NCI-H774 (cell line): Measurements from ENCODE around the gene RNU1-1.
"Not testable (repeated sequence)": the region's sequence is repeated elsewhere in the genome, so short reads cannot be mapped to it uniquely, and the experiment has no call there.

Experiments used
- DNase-seq: peaks from one replicate; lab custom pipeline; 2025; lab: John Stamatoyannopoulos, UW

The RNU1-1 gene

DNA sequence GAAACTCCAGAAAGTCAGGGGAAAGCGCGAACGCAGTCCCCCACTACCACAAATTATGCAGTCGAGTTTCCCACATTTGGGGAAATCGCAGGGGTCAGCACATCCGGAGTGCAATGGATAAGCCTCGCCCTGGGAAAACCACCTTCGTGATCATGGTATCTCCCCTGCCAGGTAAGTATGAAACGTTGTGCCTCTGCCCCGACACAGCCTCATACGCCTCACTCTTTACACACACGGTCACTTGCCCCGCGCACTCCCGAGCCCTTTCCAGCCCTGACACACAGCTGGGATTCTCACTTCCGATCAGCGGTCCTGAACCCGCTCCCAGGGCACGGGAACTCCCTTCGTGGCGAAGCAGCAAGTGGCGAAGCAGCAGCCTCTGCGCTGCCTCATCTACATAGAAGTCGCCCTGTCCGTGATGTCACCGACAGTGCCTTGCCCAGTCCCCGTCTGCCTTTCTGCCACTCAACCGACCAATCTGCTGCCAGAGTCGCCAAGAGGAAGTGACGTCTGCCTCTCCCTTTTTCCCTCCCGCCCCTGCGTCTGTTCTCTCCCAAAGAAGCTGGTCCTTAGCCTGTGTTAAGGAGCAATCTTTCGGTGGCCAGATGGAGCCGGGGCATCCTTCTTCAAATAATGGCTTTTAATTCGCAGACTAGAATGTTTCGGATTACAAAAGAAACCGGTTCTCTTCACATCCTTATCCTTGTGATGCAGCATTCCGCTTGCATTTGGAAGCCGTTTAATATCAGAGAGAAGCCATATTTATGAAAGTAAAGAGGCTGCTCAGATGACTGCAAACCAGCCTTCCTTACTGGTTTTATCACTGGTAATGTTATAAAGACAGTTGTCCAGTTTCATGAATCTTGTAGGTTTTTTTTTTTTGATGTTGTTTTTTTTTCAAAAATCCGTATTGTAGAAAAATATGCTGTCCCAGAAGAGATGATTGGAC lies at the start of gene RNU1-1:
TSS of gene RNU1-1 (minus strand) at position 179 of the 949 bp plus-strand sequence.
- not testable (repeated sequence) for DNase-seq

DNA sequence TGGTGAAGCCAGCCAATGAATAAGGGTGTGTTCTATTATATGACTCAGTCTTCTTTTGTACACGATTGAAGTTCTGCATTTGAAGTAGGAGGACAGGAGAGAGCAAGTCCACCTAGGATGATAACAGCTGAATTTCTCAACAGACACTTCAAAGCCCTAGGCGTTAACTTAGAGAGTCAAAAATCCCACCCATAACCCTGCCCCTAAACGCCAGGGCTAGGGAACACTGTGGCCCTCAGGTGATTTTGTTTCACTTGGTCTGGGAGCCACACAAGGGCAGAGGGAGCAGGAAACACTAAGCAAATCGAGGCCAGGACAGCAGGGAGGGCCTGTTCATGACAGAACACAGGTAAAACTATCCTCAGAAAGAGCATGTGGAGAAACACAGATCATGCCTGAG lies 47.0 kb upstream of the RNU1-1 start:
- not testable (repeated sequence) for DNase-seq

DNA sequence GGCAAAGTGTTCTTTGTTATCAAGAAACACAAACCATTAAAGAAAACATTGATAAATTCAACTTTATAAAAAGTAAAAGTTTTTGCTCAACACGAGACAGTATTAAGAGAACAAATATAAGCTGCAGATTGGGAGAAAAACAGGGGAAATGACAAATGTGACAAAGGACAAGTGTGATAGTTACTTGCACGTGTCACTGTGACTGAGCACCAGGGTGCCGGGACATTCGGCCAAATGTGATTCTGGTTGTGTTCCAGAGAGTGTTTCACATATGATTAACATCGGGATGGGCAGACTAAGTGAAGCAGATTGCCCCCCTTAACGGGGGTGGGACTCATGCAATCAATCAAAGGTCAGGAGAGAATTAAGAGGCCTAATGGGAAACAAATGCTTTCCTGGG lies 46.4 kb upstream of the RNU1-1 start:
- DNase-seq, result not testable (repeated sequence)

DNA sequence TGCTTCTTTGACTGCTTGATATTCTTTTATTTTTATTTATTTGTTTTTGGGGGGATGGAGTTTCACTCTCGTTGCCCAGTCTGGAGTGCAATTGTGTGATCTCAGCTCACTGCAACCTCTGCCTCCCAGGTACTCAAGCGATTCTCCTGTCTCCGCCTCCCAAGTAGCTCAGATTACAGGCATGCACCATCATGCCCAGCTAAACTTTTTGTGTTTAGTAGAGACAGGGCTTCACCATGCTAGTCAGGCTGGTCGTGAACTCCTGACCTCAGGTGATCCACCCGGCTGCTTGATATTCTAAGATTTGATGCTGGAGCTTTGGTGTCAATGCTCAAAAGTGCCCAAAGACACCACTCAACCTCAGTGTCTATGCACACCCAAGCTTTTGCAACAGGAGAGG lies 45.6 kb upstream of the RNU1-1 start:
- DNase-seq, result not testable (repeated sequence)

DNA sequence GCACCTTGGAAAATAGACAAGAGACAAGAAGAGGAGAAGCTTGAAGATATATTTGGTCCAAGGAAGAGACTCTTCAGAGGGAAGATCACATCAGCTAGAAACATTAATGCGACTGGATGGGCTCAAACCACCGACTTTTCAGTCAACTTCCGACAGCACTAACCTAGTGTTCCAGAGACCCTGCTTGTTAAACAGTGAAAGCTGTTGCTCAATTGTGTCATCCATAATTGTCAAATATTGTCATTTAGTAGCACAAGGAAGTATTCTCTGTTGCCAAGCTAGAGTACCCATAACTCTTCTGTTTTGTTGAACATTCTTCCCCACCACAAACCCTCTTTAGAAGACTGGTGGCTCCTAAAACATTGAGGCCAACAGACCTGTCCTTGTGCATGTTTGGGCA lies 42.9 kb upstream of the RNU1-1 start:
- DNase-seq, result not testable (repeated sequence)

DNA sequence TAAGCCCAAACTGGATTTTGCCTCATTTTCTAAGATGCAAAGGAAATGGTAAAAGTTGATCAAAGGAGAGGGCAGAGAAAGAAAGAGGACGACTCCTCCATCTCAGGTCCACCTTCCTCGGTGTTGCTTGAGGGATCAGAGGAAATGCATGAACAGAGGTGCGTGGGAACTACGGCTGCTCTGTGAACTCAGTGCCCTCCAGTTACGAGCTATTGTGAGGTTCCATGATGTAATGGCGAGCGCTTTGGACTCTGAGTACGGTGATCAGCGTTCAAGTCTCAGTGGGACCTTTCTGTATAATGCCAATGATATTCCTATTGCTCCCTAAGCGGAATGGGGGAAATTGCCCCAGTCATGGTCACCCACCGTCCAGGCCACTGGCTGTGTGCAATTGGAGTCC lies 39.2 kb upstream of the RNU1-1 start:
- DNase-seq, result not testable (repeated sequence)

DNA sequence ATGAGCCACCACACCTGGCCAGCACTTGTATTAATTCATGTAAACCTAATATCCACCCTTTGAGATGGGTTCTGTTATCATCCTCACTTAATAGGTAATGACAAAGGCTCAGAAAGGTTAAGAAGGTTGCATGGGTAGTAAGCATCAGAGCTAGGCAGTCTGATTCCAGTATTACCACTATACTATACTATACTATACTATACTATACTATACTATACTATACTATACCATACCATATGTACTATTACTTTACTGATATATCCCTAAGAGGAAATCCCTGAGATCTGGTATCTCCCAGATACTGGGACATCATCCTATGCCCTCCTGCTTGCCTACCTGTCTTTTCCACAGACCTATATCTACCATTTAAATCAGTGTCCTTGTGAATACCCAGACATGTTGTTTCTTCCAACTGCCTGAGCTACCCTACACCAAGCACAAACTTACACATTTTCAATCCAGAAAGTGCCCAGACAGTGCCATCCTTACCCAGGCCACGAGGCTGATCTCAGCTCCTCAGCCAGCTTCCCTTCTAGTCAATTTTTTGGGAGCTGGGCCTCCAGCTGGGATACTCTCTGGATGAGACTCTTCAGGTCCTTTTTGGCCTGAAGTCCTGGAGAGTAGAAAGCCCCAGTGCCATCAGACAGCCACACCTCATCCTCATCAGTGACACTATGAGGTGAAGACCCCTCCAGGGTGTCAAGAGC lies 36.3 kb upstream of the RNU1-1 start:
- not testable (repeated sequence) for DNase-seq

DNA sequence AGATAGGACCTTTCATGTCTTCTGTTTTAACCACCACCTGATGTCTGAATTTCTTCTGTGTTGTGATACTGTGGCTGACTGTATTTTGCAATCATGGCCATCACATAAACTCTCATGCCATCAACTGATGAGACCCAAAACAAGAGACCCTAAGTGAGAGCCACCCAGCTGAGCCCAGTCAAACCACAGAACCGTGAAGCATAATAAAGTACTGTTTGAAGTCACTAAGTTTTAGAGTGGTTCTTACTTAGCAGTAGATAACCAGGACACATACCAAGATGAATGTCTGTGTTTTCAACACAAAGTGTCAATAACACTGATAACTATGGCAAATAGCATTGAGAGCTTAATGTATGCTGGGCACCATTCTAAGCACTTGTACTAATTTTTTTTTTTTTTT lies 35.5 kb upstream of the RNU1-1 start:
- not testable (repeated sequence) for DNase-seq

DNA sequence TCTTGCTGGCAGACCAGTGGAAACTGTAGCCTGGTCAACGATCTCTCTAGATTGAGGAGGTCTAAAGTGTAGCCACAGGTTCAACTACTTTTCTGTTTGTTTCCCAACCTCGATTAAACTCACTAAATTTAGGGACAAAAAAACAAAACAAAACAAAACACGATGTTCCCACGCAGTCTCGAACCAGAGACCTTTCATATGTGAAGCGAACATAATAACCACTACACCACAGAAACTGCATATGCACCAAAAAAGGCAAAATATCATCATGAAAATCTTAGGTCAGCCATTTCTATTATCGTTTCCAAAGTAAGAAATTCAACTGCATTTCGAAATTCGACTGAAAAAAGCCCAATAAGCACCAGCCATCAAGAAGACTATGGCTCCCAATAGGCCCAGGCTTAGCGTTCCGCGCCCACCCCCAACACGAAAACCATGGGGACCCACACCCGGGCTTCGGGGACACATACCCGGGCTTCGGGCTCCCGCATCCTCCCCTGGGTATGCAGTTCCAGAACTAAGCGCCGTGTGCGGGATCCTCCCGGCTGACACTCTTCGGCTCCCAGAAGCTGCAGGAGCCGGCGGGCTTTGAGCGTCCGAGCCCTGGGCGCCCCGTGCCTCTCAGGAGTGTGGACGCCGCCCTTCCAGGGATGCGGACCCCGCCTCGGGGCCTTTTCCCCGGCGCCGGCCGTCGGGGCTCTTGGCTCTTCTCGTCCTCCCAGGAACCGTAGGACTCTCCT lies 33.6 kb upstream of the RNU1-1 start:
- DNase-seq, result not testable (repeated sequence)

DNA sequence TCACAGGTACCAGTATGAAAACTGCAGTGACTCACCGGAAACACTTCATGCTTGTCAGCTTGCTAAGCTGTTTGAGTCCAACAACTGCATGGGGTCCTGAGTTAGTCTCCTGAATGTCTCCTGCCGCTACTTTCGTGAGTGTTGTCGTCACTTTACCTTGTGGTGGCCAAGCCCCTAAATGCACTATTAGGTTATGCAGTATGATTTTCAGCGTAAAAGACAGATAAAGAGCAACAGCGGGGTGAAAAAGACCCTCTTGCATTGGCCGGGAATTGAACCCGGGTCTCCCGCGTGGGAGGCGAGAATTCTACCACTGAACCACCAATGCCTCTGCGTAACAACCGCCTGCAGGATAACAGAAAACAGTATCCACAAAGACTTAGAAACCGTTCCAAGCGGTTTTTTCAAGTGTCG lies 31.6 kb upstream of the RNU1-1 start:
- not testable (repeated sequence) for DNase-seq

DNA sequence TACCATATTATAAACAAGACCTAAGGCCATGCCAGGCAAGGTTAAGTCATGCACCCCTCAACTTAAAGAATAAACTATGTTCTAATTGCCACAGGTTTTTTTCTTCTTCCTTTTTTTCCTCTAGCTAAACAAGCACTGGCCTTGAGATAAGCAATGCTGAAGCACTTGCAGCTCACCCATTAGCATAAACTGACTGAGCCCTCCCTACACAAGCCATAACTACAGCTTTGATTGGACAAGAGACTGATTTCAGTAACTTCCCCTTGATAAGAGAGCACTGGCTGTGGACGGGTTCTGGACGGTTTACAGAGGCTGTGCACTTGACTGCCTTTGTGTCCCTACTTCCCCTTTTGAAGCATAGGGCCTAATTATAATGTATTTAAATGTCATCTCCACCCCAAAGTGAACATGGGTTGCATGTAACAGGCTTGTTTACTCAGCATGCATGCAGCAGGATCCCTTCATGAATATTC lies 26.4 kb upstream of the RNU1-1 start:
- not testable (repeated sequence) for DNase-seq

DNA sequence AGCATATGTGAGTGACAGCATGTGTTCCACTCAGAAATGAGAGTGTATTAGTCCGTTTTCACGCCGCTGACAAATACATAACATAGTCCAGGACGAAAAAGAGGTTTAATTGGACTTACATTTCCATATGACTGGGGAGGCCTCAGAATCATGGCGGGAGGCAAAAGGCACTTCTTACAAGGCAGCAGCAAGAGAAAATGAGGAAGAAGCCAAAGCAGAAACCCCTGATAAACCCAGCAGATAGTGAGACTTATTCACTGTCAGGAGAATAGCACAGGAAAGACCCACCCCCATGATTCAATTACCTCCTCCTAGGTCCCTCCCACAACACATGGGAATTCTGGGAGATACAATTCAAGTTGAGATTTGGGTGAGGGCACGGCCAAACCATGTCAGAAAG lies 23.4 kb upstream of the RNU1-1 start:
- DNase-seq, result not testable (repeated sequence)

DNA sequence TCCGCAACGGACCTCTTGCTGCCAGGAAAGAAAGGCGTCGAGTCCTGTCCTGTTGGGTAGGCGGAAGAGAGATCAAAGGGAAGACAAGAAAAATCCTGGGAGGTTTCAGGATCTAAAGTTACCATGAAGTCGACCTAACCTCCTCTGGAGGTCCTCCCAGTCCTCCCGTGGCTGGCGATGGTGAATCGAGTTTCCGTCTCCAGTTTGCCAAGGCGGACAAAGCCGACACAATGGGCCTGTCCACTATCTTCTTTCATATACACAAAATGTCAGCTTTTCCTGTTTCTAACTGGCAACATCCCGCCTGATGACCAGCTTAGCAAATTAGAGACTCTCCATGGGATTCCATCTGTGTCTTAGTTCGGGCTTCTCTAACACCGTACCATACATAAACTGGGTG lies 22.7 kb upstream of the RNU1-1 start:
- DNase-seq, result not testable (repeated sequence)

DNA sequence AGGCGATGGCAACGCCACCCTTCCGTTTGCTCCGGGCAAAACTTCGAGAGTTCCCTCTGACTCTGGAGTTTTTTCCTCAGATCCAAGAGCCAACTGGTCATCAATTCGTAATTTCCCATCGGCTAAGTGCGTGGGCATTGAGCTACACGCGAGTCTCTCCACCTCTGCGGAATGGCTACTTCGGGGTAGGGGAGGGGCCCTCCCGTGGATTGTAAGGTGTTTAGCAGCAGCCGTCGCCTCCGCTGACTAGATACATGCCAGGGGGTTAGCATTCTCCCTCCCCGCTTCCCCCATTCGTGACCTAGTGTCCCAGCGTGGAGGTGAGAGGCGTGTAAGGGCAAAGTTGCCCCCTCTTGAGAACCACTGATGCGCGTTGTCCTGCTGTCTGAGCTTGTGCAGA lies 21.8 kb upstream of the RNU1-1 start:
- not testable (repeated sequence) for DNase-seq

DNA sequence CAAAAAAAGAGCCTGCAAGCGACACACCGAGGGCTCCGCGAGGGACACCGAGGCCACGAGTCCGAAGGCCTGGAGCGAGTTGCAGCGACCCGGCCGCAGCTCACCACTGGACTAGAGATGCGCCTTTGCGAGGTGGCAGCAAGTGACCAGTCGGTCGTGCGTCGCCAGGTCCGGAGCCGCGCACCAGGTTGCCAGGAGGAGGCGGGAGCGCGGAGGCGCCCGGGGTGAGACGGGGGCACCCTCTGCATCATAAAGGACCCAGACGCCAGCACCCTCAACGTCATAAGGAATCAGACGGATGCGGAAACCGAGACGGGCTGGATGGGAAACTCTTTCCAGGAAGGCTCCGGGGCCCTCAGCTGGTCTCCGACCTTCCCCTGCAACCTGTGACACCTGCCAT lies 21.4 kb upstream of the RNU1-1 start:
- not testable (repeated sequence) for DNase-seq

DNA sequence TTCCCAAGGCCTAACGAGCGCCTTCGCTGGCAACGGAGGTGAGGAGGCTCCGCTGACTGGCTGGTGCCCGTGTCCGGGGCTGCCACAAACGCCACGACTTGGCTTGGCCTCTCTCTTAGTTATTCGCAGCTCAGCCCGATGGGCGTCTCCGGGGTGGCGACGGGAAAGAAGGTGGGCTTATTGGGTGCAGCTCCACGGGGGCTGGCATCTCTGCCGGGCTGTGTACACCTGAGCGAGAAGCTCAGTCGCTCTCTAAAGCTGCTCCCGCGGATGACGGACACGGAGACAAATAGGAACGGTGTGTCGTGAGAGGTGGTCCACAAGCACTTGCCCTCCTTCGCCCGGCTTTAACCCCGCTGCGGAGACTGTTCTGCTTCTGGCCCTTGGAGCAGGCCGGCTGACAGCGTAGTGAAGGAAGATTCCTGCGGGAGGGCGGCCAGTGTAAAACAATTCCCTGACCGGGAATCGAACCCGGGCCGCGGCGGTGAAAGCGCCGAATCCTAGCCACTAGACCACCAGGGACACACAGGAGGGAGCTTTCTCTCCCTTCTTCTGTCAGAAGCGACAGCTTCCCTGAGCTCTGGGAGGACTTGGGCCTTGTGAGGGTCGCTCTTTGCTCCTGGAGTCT lies 20.9 kb upstream of the RNU1-1 start:
- not testable (repeated sequence) for DNase-seq

DNA sequence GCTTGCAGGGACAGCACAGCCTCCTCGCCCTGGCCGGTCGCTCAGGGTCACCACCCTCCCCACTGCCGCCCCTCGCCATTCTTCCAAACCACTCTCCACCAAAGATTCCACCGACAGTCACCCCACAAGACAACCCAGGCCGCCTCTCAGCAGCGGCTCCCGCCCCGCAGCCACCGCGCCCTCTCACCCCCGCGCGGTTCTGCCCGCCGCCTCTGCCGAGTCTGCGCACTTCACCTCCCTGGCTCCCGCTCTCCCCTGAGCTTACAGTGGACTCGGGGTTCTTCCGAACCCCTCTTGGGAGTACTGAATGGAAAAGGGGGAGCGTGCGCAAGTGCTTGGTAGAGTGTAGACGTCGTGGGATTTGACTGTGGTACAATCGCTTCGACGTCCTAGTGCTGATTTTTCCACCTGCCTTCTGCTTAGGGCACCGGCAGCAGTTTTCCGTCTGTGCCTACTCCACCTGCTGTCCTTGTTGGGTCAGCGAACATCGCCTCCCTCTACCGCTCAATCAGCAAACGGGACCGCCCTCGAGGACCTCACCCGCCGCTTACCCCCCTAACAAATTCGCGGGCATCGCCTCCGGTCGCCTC lies 20.2 kb upstream of the RNU1-1 start:
- not testable (repeated sequence) for DNase-seq

DNA sequence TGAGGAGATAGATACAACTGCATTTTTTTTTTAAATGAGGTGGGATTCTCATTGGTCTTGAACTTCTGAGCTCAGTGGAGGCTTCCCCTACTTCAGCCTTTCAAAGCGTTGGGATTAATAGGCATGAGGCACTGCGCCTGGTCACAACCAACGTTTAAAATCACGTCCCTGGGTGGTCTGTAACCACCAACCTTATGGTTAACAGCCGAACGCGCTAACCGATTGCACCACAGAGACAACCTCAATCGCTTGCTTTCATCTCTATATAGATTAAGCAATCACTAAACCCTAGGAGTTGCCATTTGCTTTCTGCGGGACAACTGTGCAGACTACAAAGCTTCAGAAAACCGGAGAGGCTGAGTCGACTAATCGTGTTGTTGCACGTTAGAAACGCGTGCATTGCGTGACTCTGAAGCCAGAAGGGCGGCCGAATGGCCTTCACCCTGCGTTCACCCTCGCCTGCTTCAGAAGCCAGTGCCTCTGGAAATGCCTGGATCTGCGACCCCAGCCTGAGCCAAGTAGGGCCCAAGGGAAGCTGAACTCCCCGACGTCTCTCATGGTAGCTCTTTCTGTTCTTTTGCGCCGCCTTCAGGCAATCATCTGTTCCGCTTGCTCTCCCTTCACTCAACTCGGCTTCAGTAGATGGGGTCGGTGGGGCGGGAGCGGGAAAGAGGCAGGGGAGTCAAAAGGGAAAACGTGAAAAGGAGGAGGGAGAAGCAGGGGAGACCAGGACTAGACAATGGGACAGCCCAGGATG lies 18.3 kb upstream of the RNU1-1 start:
- DNase-seq, result not testable (repeated sequence)

DNA sequence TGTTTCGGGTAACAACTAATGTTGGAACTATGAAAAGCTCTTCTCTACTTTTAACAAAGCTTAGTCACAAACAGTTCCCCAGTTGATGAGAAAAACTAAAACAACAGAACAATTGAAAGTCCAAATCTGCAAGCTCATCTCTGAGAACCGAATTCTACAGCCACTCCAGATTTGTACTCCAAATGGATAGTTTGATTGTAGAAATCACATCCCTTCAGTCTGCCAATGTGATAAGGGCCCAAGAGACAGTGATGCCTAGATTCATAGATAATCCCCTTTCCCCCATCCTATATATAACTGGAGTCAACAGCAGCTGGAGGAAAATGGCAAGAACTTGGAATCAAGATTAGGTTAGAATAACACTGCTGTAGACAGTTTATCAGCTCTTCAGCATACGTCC lies 14.3 kb upstream of the RNU1-1 start:
- not testable (repeated sequence) for DNase-seq

DNA sequence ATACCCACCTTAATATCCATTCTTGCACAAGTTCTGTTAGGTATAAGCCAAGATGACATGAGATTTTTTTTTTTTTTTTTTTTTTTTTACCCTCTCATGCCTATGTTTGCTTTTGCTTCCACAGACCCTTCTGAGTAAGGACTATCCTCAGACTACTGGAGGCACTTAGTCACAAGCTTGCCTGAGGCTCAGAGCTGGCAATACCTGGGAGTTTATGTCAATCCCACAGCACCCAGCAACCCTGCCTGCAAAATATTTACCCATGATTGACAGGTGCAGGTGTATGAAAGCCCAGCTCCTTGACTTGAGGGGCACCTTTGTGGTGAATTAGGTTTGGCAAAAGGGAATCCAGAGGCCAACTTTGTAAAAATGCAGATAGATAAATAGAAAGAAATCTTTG lies 11.7 kb upstream of the RNU1-1 start:
- not testable (repeated sequence) for DNase-seq
